ENCODE data around the gene CITED2. TPM values are rescaled to one million over a fixed set of nuclear protein-coding genes. Genes with fewer than 3 reads are reported as not detected.
A peak's percentile ranks its signal among the peaks of the same experiment; 100 is the strongest.

Gene CITED2
- total RNA-seq, 1 donor from 2014 or later = 222 TPM

DNA sequence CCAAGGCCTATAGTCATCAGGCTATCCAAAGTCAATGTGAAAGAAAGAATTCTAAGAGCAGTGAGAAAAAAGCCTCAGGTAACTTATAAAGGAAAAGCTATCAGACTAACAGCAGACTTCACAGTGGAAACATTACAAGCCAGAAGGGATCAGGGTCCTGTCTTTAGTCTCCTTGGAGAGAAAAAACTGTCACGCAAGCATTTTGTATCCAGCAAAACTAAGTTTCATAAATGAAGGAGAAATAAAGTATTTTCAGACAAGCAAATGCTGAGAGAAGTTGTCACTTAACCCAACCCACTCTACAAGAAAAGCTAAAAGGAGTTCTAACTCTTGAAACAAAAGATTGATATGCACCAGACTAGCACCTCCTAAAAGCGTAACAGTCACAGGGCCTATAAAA lies 28.1 kb downstream of the CITED2 start:
- Mint-ChIP-seq H3K4me3 (no peak overlapping the region), H3K27me3 (ENCODE audit: insufficient read depth, low read depth) (peaks cover 4% of the 10 kb centered on the region), H3K9me3 (peaks cover 8% of the 10 kb centered on the region), H3K27ac (no peak overlapping the region), H3K4me1 (no peaks in the 10 kb centered on the region), H3K36me3 (no peaks in the 10 kb centered on the region)
- TF ChIP-seq EZH2phosphoT487 (IDR thresholded peaks at IDR 0.05) (no peak), EZH2 (IDR thresholded peaks at IDR 0.05) (no peak)
- TF ChIP-seq, protein P1, sequence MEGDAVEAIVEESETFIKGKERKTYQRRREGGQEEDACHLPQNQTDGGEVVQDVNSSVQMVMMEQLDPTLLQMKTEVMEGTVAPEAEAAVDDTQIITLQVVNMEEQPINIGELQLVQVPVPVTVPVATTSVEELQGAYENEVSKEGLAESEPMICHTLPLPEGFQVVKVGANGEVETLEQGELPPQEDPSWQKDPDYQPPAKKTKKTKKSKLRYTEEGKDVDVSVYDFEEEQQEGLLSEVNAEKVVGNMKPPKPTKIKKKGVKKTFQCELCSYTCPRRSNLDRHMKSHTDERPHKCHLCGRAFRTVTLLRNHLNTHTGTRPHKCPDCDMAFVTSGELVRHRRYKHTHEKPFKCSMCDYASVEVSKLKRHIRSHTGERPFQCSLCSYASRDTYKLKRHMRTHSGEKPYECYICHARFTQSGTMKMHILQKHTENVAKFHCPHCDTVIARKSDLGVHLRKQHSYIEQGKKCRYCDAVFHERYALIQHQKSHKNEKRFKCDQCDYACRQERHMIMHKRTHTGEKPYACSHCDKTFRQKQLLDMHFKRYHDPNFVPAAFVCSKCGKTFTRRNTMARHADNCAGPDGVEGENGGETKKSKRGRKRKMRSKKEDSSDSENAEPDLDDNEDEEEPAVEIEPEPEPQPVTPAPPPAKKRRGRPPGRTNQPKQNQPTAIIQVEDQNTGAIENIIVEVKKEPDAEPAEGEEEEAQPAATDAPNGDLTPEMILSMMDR (IDR thresholded peaks at IDR 0.05) = no peak
- no peak for DNase-seq (ENCODE audit: low spot score)
- H3K9ac ChIP-seq = no peak overlapping the region
- no peaks in the 10 kb centered on the region for H3F3A ChIP-seq (ENCODE audit: low read depth)
- H4K20me1 ChIP-seq (ENCODE audit: low read depth) = no peaks in the 10 kb centered on the region
- no peak overlapping the region for H3K27ac ChIP-seq
- no peaks in the 10 kb centered on the region for H3K27me3 ChIP-seq
- H3K4me3 ChIP-seq = no peak overlapping the region
- no peak overlapping the region for H2AFZ ChIP-seq (replicated peaks)
- H3K9me3 ChIP-seq (ENCODE audit: low read depth) = no peaks in the 10 kb centered on the region
- no peaks in the 10 kb centered on the region for H3K36me3 ChIP-seq
- no peaks in the 10 kb centered on the region for H3K79me2 ChIP-seq (ENCODE audit: low read depth)
- H3K4me2 ChIP-seq = no peak overlapping the region
- H3K4me1 ChIP-seq = no peaks in the 10 kb centered on the region

DNA sequence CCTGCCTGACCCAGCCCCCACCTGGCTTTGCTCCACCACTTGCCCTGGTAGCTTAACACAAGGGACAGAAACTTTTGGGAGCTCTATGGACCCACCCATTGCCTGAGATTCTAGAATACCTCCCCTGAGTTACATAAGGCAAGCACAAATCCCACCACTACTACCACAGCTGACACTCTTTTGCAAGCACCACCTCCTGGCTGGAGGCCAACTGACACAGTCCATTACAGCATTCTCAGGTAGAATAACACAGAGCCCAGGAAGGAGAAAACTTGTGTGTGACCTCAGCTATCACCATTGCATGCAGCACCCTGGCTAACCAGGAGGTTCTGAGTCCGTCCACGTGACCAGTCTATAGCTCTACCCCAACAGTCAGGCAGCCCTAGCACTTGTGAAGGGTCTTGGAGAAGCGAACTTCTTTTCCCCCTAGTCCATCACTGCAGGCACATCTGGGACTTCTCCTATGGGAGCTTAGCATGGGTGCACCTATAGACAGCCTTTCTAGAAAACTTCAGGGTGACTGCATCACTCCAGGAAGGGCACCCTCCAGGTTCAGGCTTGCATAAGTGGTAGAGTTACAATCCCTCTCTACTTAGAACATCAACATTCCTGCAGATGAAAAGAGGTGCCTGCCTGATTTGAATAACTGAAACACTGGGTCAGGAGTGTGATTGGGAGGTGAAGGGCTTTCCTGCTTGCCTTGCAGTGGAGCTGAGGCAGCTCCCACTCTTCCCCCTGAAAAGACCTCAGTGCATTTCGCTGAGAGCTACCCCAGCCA lies 30.1 kb downstream of the CITED2 start:
- H3K9ac ChIP-seq = no peak overlapping the region
- H2AFZ ChIP-seq (replicated peaks) = peak overlapping the region; percentile 42
- H3K36me3 ChIP-seq = no peaks in the 10 kb centered on the region
- Mint-ChIP-seq H3K4me1 (no peaks in the 10 kb centered on the region), H3K27me3 (ENCODE audit: insufficient read depth, low read depth) (peaks cover 2% of the 10 kb centered on the region), H3K4me3 (no peak overlapping the region), H3K36me3 (peaks cover 3% of the 10 kb centered on the region), H3K9me3 (peaks cover 11% of the 10 kb centered on the region), H3K27ac (no peak overlapping the region)
- no peaks in the 10 kb centered on the region for H3K9me3 ChIP-seq (ENCODE audit: low read depth)
- DNase-seq (ENCODE audit: low spot score) = no peak
- TF ChIP-seq, protein P1 (IDR thresholded peaks at IDR 0.05) = no peak
- no peak for TF ChIP-seq EZH2phosphoT487 (IDR thresholded peaks at IDR 0.05)
- no peak for TF ChIP-seq EZH2 (IDR thresholded peaks at IDR 0.05)
- no peaks in the 10 kb centered on the region for H3K27me3 ChIP-seq
- H3F3A ChIP-seq (ENCODE audit: low read depth) = no peaks in the 10 kb centered on the region
- no peak overlapping the region for H3K4me3 ChIP-seq
- no peak overlapping the region for H3K27ac ChIP-seq
- no peak overlapping the region for H3K4me2 ChIP-seq
- H3K4me1 ChIP-seq = no peaks in the 10 kb centered on the region
- no peaks in the 10 kb centered on the region for H3K79me2 ChIP-seq (ENCODE audit: low read depth)
- no peaks in the 10 kb centered on the region for H4K20me1 ChIP-seq (ENCODE audit: low read depth)

DNA sequence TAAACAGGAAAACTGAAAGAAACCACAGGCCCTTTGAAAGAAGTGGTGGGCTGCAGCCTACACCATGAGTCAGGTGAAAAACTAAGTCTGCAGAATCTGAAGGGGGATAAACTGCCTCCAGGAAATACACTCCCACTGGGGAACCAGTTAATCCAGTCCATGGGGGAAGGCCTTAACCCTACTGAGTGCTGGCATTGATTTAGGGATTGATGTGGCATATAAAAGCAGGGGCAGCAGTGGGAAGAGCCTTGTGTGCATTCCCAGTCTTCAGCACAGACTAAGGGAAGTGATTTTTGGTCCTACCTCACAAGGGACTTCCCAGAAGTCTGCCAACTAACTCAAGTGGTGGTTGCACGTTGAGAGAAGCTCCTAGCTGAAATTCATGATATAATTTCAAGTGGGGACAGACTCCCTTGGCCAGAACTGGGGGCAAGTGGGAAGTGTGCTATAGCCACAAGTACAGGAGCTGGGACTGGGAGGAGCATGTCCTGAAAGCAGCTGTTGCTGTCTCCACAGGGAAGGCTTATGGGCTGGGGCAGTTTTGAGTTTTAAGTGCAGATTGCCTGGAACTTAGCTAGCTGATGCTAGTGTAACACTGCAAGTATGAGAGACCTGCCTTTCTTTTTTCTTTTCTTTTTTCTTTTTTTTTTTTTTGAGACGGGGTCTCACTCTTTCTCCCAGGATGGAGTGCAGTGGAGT lies 31.2 kb downstream of the CITED2 start:
- H3K9ac ChIP-seq = no peak overlapping the region
- no peaks in the 10 kb centered on the region for H3K36me3 ChIP-seq
- no peak overlapping the region for H3K27ac ChIP-seq
- H3K27me3 ChIP-seq = no peaks in the 10 kb centered on the region
- no peak overlapping the region for H3K4me3 ChIP-seq
- no peaks in the 10 kb centered on the region for H4K20me1 ChIP-seq (ENCODE audit: low read depth)
- H3K27ac Mint-ChIP-seq = no peak overlapping the region
- peak overlapping the region; percentile 45 for H2AFZ ChIP-seq (replicated peaks)
- H3K4me1 Mint-ChIP-seq = no peaks in the 10 kb centered on the region
- DNase-seq (ENCODE audit: low spot score) = no peak
- peaks cover 11% of the 10 kb centered on the region for H3K9me3 Mint-ChIP-seq
- no peak overlapping the region for H3K4me2 ChIP-seq
- H3F3A ChIP-seq (ENCODE audit: low read depth) = no peaks in the 10 kb centered on the region
- no peaks in the 10 kb centered on the region for H3K9me3 ChIP-seq (ENCODE audit: low read depth)
- H3K4me3 Mint-ChIP-seq = no peak overlapping the region
- H3K4me1 ChIP-seq = no peaks in the 10 kb centered on the region
- H3K79me2 ChIP-seq (ENCODE audit: low read depth) = no peaks in the 10 kb centered on the region
- TF ChIP-seq EZH2phosphoT487 (IDR thresholded peaks at IDR 0.05) (no peak), EZH2 (IDR thresholded peaks at IDR 0.05) (no peak)
- TF ChIP-seq, protein P1 (IDR thresholded peaks at IDR 0.05) = no peak
- peaks cover 3% of the 10 kb centered on the region for H3K36me3 Mint-ChIP-seq
- H3K27me3 Mint-ChIP-seq (ENCODE audit: insufficient read depth, low read depth) = no peaks in the 10 kb centered on the region

All from neural progenitor cell (in vitro differentiated cells).